K562 (cell line): ENCODE results near the gene UBXN6. TPM values are rescaled to one million over a fixed set of nuclear protein-coding genes. Genes with fewer than 3 reads are reported as not detected.

Experiments
- ATAC-seq: fragments of 200-7000 bp; cut with Tn5 transposase; 3 replicates; pipeline ENCODE4 v1.9.1; 2020; ENCODE audit warnings: moderate library complexity
- BruUV-seq: library from RNA; stranded (reverse); fragments of 400-500 nt; replicated peaks from 2 replicates; lab custom pipeline; 2021; lab: Mats Ljungman, UMichigan
- CTCF ChIA-PET: fragments of 300-600 bp; formaldehyde crosslinking; extraction: SDS; loops from one replicate; lab custom pipeline; 2021; ENCODE audit warnings: low intra/inter-chr PET ratio; lab: Yijun Ruan, JAX
- POLR2A ChIA-PET: fragments of 300-600, 350-650 bp; sonication (Branson Sonifier 250); formaldehyde crosslinking; extraction: SDS; loops from one replicate; lab custom pipeline; 2021; ENCODE audit warnings: antibody characterized with exemption, inconsistent platforms; lab: Yijun Ruan, JAX
- DNase-seq, 4 experiments: peaks; one replicate each; pipeline versions ENCODE4 v3.0.0 to v3.0.0-alpha.2; 2011 to 2018; ENCODE audit warnings: low spot score in 3 of 4, mixed read lengths in 3 of 4; ENCODE audit errors: extremely low read depth in 1 of 4
- FAIRE-seq: peaks from 2 replicates; lab custom pipeline; 2011; peaks lifted over from hg19 to GRCh38; lab: Jason Lieb, UNC
- H2AFZ ChIP-seq: 2 replicates; pipeline ENCODE4 v1.6.0; 2011; ENCODE audit warnings: low read depth, low read length, control low read depth, inconsistent platforms
- H3K27ac ChIP-seq: fragments of 200-600 bp; 3 replicates; pipeline ENCODE4 v1.8.0; 2011; ENCODE audit warnings: low read depth, mild to moderate bottlenecking, control low read depth, inconsistent platforms, low read length, moderate library complexity, mixed read lengths; ENCODE audit errors: extremely low read depth
- H3K27me3 ChIP-seq, 2 experiments: fragments of 300-600 bp in 1 of 2; 2 replicates in 1 of 2; 3 replicates in 1 of 2; pipeline versions ENCODE4 v1.6.0 to v1.8.0; 2011; ENCODE audit warnings: inconsistent platforms in 2 of 2, low read length in 2 of 2, mild to moderate bottlenecking in 1 of 2, mixed read lengths in 1 of 2, moderate library complexity in 1 of 2; ENCODE audit not compliant: control insufficient read depth in 2 of 2, insufficient read depth in 2 of 2
- H3K36me3 ChIP-seq: fragments of 300-600 bp; 3 replicates; pipeline ENCODE4 v1.8.0; 2011; ENCODE audit warnings: mild to moderate bottlenecking, low read length, inconsistent platforms; ENCODE audit not compliant: control insufficient read depth, insufficient read depth
- H3K4me1 ChIP-seq, 2 experiments: fragments of 200-600 bp in 1 of 2; replicated peaks in 1 of 2; 2 replicates in 1 of 2; 3 replicates in 1 of 2; pipeline versions ENCODE4 v1.5.1 to v1.8.0; 2011; ENCODE audit warnings: inconsistent platforms in 2 of 2, low read length in 2 of 2, mild to moderate bottlenecking in 1 of 2, mixed read lengths in 1 of 2, moderate library complexity in 1 of 2; ENCODE audit not compliant: control insufficient read depth in 2 of 2, insufficient read depth in 2 of 2
- H3K4me2 ChIP-seq: 2 replicates; pipeline ENCODE4 v1.6.1; 2011; ENCODE audit warnings: low read length, control low read depth, inconsistent platforms, mixed read lengths; ENCODE audit not compliant: insufficient read depth
- H3K4me3 ChIP-seq: fragments of 200-600 bp; sonication (generic), shearing (Covaris generic); 2 replicates; pipeline ENCODE4 v1.5.1; 2016; ENCODE audit warnings: control low read depth, inconsistent platforms
- H3K79me2 ChIP-seq: fragments of 200-600 bp; 3 replicates; pipeline ENCODE4 v1.8.0; 2011; ENCODE audit warnings: low read length, inconsistent platforms; ENCODE audit not compliant: control insufficient read depth, insufficient read depth
- H3K9ac ChIP-seq, 2 experiments: 2 replicates each; pipeline versions ENCODE4 v1.6.0 to v1.6.1; 2011; ENCODE audit warnings: low read depth in 2 of 2, low read length in 2 of 2, control low read depth in 1 of 2, inconsistent platforms in 1 of 2, mild to moderate bottlenecking in 1 of 2, mixed read lengths in 1 of 2; ENCODE audit not compliant: insufficient read depth in 1 of 2
- H3K9me1 ChIP-seq: one replicate; pipeline ENCODE4 v1.6.0; 2011; ENCODE audit warnings: inconsistent platforms, mild to moderate bottlenecking, low read length, moderate library complexity; ENCODE audit not compliant: control insufficient read depth, insufficient read depth
- H3K9me3 ChIP-seq: replicated peaks from 2 replicates; pipeline ENCODE4 v1.5.1; 2011; ENCODE audit warnings: low read depth, low read length, inconsistent platforms; ENCODE audit not compliant: control insufficient read depth, insufficient read depth
- H4K20me1 ChIP-seq: replicated peaks from 2 replicates; pipeline ENCODE4 v1.6.1; 2011; ENCODE audit warnings: low read length, inconsistent platforms, mixed read lengths; ENCODE audit not compliant: control insufficient read depth, insufficient read depth
- CBX5 ChIP-seq: IDR thresholded peaks from 2 replicates; pipeline ENCODE4 v1.6.1; 2014; ENCODE audit warnings: low read depth, borderline replicate concordance
- DMBX1 ChIP-seq: fragments of 250-450 bp; sonication (Bioruptor Pico); IDR thresholded peaks from 2 replicates; pipeline ENCODE4 v1.8.0; 2022; ENCODE audit warnings: inconsistent platforms, mild to moderate bottlenecking, moderate library complexity, borderline replicate concordance
- IFI16 ChIP-seq: fragments of 250-450 bp; sonication (Bioruptor Pico); IDR thresholded peaks from 2 replicates; pipeline ENCODE4 v2.1.2; 2022; ENCODE audit warnings: mild to moderate bottlenecking, inconsistent platforms
- ZNF699 ChIP-seq: fragments of 250-450 bp; sonication (Bioruptor Pico); IDR thresholded peaks from 2 replicates; pipeline ENCODE4 v1.8.0; 2021; ENCODE audit warnings: mild to moderate bottlenecking, moderate library complexity; ENCODE audit not compliant: insufficient replicate concordance
- WGBS: fragments of 100-300 bp; shearing (Covaris generic); methylation state at CpG from one replicate; pipeline ENCODE4 v1.1.6; 2016; ENCODE audit warnings: low coverage, mixed read lengths; ENCODE audit not compliant: insufficient coverage; ENCODE audit errors: missing lambda C conversion rate; 5-methylcytosine and 5-hydroxymethylcytosine counted together
- in situ Hi-C: fragments of 300-500 bp; cut with MboI; formaldehyde crosslinking; loops from 4 replicates; pipeline ENCODE4 v1.15.0; 2018; ENCODE audit warnings: inconsistent platforms, mixed read lengths
- intact Hi-C: fragments of 100-400 bp; cut with micrococcal nuclease; formaldehyde crosslinking; loops from 2 replicates; pipeline ENCODE4 v1.14.2; 2022
- polyA plus RNA-seq, 8 experiments: library from polyadenylated mRNA; depleted of rRNA in 4 of 8; stranded (reverse) in 5 of 8; unstranded in 3 of 8; fragments of >200 nt; fragmentation: Nextera tagmentation in 2 of 8; fragmentation: Illumina TruSeq in 1 of 8; extraction: Ambion mirVana in 2 of 8; extraction: Trizol in 1 of 8; gene quantifications; 2 replicates each; pipeline versions ENCODE4 v1.2.1 to v1.2.3, GENCODE V29; 2011 to 2014; ENCODE audit warnings: inconsistent platforms in 1 of 8, missing spikeins in 1 of 8
- total RNA-seq, 7 experiments: library from RNA; depleted of rRNA in 6 of 7; stranded (reverse); fragments of >200 nt in 6 of 7; fragmentation: Illumina TruSeq in 2 of 7; extraction: Trizol in 2 of 7; gene quantifications; 2 replicates each; pipeline versions ENCODE4 v1.2.1 to v1.2.3, GENCODE V29; 2011 to 2021; ENCODE audit warnings: low replicate concordance in 1 of 7
- TF ChIP-seq, protein P1 (sequence below): fragments of 200-800 bp; sonication (Bioruptor generic); IDR thresholded peaks from 2 replicates; pipeline ENCODE4 v1.6.1; 2017; ENCODE audit warnings: missing genetic modification characterization, missing compliant biosample characterization

The UBXN6 gene
- total and polyA plus RNA-seq, 9 of the 15 experiments (the other 6 are each of a cell fraction or from before 2014, with no cell fraction given), result 0.48 to 90.2 (median 29.5) TPM

DNA sequence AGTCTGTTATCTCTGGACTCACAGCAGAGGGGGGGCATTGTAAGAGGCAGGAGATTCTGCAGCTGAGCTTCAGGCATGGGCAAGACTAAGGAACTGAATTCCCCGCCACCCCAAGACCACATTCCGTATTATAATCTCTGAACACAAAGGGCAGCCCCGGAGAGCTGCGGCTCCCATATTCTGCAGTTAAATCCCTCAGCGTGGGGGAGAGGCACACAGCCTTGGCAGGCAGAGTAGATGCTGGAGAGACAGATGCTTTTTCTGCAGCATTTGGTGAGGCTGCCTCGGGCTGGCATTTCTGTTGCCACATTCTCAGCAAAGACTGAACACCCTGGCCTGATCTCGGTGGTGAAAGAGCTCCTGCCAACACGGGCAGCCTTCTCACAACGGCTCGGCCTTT, 42.2 kb downstream of the UBXN6 start:
- H2AFZ ChIP-seq, result no peak overlapping the region
- H3K9ac ChIP-seq, result peak overlapping the region in 1 of 2 experiments; percentile 79; a peak in 2 of 4 replicates
- H3K9me3 ChIP-seq, result no peaks in the 10 kb centered on the region
- 93% methylated on average over 10 of the region's 10 CpGs for WGBS
- H3K36me3 ChIP-seq, result peaks cover 92% of the 10 kb centered on the region
- intact Hi-C loops, result no loop called here
- no peak for TF ChIP-seq DMBX1
- no peak for TF ChIP-seq ZNF699 (CRISPR knock-in tag)
- no peak for TF ChIP-seq CBX5
- TF ChIP-seq, protein P1, sequence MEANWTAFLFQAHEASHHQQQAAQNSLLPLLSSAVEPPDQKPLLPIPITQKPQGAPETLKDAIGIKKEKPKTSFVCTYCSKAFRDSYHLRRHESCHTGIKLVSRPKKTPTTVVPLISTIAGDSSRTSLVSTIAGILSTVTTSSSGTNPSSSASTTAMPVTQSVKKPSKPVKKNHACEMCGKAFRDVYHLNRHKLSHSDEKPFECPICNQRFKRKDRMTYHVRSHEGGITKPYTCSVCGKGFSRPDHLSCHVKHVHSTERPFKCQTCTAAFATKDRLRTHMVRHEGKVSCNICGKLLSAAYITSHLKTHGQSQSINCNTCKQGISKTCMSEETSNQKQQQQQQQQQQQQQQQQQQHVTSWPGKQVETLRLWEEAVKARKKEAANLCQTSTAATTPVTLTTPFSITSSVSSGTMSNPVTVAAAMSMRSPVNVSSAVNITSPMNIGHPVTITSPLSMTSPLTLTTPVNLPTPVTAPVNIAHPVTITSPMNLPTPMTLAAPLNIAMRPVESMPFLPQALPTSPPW (CRISPR knock-in tag), result peak; percentile 49; the same call in 1 of the 2 replicates
- TF ChIP-seq IFI16 (CRISPR knock-in tag), result no peak
- TF ChIP-seq, all 486 proteins: peak for 1
- H3K4me1 ChIP-seq, result peaks cover 4 to 19% of the 10 kb centered on the region in 2 experiments; a peak in 4 of 5 replicates
- H3K4me3 ChIP-seq, result no peak overlapping the region
- CTCF ChIA-PET, result no interaction called here
- ATAC-seq (no peak), FAIRE-seq (no peak), DNase-seq (no peak)
- no peaks in the 10 kb centered on the region for H3K9me1 ChIP-seq
- H3K27ac ChIP-seq, result no peak overlapping the region
- no peak overlapping the region for H3K4me2 ChIP-seq
- no peaks in the 10 kb centered on the region for H3K27me3 ChIP-seq
- H4K20me1 ChIP-seq, result peaks cover 27% of the 10 kb centered on the region
- POLR2A ChIA-PET, result interaction anchor here (0.7 to 4.7 kb wide), 10 partner anchors 8 to 143 kb away, joined by 3 to 28 read pairs (median 4); partner anchors contain the start of gene CHAF1A
- peaks cover 78% of the 10 kb centered on the region for H3K79me2 ChIP-seq
- BruUV-seq, result no TSS peak
- in situ Hi-C loops, result no loop called here
